NCI-H146 (cell line): ENCODE measurements around the gene ERICH2.
A peak's percentile ranks its signal among the peaks of the same experiment; 100 is the strongest.

ENCODE experiments used
- DNase-seq: peaks from one replicate; lab custom pipeline; 2025; lab: John Stamatoyannopoulos, UW

The ERICH2 gene

DNA sequence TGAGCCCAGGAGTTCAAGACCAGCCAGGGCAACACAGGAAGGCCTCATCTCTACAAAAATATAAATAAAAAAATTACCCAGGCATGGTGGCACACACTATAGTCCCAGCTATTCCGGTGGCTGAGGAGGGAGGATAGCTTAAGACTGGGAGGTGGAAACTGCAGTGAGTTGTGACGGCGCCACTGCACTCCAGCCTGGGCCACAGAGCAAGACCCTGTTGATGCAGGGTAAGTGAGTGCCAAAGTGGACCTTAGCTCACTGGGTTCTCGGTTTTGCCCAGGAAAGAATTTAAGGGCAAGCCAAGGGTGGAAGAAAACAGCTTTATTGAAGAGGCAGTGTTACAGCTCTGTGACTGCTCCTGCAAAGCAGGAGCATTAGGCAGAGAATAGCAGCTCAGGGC, 6.9 kb upstream of the ERICH2 start:
- DNase-seq = no peak

DNA sequence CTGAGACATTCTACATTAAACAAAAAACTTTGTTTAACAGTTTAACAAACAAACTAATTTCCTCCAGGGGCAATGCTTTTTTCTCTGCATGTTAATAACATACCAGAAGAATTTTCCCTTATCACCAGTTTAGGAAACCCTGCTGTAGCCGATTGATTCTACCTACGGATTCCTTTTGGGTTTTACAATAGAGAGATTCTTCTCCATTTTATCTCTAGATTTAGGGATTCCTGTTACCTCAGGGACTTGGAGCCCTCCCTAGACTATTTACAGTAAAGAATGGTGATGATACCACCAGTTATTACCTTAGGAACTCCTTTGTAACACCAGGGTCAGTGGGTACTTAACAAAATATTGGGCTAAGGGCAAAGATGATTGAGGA, 5.3 kb upstream of the ERICH2 start:
- DNase-seq = no peak

DNA sequence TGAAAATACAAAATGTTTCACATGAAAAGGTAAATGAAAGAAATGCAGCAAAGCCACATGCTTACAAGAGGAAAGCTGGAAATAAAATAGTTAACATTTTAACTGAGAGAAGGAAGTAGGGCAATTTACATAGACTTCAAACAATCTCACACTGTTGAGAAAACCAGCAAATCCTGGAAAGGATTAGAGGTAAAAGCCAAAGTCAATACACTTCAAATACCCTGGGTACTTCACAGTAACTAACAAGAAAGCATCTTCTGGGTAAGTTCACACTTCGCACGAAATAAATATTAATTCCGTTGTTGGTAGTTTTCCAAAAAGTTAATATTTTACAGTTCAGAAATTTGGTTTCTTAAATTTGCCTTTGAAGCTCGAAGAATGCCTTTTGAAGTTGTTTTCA, 3.5 kb upstream of the ERICH2 start:
- DNase-seq = no peak

DNA sequence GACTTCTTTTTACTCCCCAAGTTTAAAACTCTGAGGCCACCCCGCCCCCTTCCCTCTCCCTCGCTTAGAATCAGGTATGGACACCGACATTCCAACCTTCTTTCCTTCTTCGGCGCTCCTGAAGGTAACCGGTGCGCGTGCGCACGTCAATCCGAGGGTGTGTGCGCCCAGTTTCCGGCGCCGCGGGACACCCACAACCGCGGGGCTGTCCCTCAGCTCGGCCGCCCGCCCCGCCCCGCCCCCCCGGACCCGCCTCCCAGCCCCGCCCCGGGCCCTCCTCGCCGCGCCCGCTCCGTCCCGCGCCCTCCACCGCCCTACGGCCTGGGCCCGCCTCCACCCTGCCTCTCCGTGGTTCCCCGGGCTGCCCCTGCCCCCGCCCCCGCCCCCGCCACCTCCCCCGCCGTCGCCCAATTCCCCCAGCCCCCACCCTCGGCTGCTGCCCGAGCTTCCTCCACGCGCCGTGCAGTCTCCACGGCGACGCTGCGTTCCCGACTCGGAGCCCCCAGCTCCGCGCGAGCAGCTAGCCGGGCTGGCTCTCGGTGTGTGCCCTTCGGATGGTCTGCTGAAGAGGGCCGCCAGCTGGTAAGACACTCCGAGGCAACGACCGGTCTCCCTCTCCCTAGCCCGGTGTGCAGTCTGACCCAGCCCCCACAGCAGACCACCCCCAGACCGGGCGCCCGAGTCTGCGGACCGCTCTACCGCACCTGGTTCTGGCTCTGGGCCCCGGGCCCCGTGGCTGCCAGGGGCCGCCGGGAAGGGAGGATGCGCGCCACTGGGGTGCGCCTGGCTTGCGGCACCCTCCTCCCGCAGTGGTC, 635 bp downstream of the ERICH2 start:
- DNase-seq = peak; percentile 84

DNA sequence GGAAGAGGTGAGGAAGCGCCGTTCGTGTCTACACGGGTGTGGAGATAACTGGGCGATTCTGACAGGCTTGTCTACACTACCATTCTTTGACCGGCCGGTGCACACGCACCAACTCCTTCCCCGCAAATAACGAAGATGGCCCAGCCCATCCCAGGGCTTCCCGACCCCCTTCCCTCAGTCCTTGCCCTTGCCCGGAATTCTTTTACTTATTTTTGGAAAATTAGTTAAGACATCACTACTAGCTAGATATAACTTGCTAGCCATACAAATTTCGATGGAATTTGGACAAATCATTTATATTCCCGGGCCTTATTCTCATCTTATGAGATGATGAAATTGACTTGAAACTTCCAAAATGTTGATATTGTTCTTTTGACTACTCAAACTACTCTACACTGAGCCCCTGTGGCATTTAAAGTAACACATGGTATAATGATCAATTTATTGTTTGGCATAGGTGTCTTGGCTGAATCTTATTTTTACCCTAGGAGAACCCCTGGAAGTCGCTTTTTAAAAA, 1.3 kb downstream of the ERICH2 start:
- no peak for DNase-seq

DNA sequence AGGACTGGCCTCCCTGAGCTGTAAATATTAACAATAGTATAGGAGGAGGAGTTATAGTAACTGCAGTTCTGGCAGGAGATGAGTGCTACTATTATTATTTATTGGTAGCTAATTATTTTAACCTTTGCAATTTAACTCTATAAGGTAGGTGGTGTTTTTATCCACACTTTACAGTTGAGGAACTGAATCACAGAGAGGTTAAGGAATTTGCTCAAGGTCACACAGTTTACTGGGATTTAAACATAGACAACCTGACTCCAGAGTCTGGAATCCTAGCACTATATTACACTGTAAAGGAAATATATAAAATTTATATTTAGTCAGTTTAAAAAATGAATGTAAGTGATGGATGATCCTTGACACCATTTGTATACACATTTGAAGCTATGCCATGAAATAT, 2.1 kb downstream of the ERICH2 start:
- DNase-seq = no peak

DNA sequence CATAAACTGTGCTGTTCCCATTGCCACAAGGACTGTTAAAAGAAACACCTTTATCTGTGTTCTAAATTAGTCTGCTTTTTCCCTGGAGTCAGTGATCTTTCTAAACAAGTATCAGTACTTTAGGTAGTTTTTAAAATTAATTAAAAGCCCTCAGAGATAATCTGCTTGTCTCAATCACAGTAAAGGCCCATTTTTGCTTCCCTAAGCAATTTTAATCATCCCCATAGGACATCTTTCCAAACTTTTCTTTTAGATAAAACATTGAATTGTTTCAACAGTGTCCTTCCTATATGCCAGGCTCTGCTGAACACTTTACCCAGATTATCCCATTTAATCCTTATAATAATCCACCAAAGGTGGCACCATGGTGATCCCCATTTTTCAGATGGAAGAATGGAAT, 3.9 kb downstream of the ERICH2 start:
- DNase-seq = no peak

DNA sequence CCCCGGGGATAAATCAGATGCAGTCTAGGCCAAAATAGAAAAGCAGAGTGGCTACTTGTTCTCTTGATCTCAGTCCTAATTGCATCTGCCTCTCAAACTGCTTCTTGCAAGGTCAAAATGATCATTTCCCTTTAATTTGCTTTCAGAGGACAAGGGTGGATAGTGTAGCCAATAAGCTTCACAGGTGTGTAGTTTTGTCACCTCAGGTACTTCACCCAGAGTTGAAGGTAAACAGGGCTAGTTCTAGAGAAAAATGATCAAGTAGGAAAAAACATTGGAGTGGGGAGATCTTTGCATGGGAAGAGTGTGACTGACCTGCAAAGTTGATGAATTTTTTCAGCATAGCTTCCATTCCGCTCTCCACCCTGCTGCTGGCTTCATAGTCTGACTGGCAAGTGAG, 8.7 kb downstream of the ERICH2 start:
- no peak for DNase-seq

DNA sequence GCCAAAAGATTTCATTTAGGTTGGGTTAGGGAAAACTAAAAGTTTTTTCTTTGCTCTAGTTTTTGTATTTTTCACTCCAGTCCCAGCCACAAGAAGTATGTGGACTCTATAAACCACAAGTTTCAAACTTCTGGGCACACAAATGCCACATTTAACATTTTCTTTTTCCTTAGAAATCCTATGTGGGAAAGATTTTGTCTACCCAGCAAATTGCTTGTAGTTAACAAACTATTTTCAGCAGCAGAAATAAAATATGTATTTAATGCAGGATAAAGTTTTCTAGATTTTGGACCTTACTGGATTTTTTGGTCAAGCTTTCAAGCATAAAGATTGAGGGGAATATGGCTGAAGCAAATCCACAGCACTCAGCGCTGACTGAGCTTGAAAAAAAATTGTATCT, 9.1 kb downstream of the ERICH2 start:
- DNase-seq = no peak

DNA sequence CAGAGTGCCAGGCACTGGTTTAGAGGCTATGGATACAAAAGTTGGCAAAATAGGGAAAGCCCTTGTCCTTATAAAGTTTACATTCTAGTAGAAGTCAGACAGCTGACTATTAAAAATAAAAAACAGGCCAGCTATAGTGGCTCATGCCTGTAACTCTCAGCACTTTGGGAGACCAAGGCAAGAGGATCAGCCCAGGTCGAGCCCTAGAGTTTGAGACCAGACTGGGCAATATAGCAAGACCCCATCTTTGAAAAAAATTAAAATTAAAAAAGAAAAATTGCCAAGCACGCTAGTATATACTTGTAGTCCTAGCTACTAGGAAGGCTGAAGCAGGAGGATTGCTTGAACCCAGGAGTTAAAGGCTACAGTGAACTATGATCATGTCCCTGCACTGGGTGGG, 12.5 kb downstream of the ERICH2 start:
- DNase-seq = no peak

DNA sequence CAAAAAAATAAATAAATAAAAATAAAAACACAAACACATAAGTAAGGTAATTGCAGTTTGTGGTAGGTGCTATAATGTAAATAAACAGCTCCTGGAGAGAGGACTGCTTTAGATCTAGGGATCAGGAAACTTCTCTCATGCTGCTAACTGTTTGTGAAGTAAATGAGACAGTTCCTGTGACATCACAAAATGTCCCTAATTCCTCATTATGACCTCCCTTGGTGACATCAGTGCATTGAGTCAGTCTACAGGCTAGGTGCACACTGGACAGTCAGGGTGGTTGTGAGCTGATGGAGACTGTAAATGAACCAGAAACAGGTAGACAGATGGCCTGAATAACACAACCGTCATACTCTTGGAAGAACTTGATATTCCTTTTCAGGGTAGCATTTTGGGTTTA, 13.4 kb downstream of the ERICH2 start:
- no peak for DNase-seq

DNA sequence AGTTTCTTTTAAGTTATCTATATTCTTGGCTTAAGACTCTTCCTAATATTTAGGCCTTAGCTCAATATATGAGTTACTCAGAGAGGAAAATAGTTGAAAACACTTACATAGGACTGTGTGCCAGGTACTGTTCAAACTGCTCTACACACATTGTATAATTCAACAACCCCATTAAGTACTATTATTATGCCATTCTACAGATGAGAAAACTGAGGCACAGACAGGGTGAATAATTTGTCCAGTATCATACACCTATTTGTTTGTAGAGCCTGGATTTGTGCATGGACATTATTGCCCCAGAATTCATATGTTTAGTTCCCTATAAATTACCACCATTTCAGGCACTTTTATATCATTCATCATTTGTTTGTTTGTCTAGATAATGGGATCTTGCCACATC, 28.8 kb downstream of the ERICH2 start:
- DNase-seq = no peak

DNA sequence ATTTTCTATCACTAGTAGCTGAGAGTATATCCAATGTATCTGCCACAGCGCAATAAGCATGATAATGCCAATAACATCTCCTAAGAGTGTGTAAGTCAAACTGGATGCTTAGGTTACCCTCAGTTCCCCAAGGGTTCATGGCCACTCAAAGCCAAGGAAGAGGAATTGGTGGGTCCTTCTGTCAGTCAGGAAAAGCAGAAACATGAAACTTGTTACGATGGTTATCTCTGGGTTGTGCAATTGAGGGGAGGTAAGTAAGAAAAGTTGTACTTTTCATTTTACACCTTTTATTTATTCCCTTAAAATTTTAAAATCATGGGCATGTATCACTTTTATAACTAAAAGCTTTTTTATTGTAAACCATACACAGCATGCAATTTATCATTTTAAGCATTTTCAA, 36.4 kb downstream of the ERICH2 start:
- no peak for DNase-seq

DNA sequence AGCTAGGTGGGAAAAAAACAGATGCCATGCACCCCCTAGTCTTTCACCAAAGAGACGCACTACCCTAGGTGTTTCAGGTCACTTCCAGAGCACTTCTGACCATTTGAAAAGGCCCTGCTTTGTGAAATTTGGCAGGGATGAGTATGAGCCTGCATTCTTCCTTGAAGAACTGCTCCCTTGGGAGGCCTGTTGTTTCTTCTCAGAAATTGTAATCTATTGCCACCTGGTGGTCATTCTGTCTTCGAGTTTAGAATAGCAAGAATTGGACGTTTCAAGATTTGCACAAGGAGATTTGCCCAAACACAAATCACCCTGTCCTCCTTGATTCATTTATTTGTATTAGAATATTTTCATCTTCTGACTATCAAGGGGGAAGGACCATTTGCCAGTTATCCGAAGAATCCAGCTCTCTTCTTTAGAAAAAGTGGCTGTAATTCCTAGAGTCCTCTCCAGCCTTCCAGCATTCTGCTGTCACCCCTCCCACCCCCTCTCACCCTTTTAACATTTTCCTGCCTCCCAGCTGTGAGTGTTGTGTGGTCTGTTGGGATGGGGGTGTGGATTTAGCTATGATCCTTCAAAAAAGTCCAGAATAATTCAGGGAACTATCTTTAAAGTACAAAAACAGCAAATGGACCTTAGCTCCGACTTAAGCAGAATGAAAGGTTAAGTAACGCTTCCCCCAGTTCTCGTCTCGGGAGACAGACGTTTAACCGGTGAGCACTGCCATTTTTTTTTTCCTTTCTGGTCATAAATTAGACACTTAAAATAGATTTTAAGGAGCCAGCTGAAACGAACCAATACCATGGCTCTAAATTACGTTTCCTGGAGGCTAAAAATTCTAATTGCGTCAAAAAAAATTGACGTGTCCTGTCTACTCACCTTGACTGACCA, 42.8 kb downstream of the ERICH2 start:
- DNase-seq = peak; percentile 74

DNA sequence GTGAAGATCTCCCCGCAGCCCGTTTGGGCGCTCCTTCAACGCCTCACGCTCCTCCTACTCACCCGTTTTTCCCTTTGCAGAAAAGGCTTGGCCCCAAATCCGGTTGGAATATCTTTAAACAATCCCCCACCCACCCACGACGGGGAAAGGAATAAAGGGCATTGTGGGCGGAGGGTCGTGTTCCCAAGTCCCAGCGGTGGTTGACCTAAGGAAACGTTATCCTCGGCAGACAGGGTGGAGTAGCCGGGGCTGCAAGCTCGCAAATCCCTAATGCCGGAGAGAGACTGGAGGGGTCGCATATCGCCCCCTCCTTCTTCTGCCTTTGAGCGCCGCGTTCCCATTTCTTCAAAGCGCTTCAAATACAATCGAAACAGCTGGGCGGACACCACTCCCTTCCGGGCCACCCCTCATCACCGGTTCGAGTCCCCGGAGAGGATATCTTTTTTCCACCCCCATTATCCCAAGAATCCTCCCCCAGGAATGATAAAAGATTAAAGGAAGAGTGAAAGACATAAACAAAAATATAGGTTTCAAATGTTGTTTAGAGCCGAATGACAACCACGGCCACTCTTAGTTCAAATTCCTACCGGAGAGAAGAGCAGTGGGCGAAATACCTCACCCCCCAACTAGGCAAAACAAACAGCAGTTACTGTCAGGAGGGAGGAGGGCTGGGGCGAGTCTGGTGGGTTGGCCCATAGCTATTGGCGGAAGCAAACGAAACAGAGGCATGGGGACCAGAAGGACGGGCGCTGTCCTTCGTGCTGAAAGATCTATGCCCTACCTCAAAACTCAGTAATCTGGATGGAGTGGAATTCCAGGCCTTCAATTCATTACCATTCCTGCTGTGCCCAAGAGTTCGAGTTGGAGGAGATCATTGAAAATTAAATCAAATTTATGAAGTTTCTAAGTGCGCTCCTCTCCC, 43.7 kb downstream of the ERICH2 start:
- DNase-seq = peak; percentile 21

DNA sequence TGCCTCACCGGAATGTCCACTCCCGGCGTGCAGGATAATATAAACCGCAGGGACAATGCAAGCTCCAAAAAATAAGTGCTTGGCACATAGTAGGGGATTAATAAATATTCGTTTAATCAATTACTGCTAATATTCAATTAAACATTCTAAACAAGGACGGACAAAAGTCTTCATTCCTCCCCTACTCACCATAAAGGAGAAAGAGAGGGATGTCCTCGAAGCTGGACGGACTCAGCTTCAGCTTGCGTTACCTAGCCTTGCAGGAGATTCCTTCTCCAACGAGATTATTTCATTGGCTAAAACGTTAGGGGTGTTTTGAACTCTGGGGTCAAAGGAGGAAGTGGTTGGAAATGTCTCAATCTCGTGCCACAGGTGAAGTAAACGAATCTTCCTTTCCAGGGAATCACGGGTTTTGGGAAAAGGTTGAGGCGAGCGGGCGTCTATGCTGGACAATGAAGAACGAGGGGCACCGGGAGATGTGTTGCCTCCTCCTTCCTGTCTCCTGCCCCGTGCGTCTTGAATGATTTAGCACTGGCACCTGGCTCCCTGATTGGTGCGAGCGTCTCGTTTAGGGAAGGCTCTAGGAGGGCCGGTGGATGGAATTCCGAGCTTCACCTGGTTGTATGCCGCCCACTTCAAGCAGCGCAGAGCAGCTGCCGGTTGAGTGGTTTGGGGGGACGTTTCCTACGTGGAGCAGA, 44.5 kb downstream of the ERICH2 start:
- DNase-seq = peak; percentile 73

DNA sequence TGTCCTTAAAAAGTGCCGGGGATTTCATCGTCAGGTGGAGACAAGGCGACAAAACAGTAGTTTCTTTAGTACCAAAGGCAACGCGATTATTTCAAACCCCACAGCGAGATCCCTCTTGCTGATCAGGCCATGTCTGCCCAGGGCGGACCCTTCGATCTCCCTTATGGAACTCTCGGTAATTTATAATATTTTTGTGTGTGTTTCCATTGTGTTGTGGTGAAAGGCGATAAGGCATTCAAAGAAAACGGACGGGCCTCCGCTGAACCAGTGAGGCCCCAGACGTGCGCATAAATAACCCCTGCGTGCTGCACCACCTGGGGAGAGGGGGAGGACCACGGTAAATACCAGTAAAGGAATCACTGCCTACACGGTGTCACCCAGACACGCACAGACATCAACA, 45.1 kb downstream of the ERICH2 start:
- DNase-seq = no peak

DNA sequence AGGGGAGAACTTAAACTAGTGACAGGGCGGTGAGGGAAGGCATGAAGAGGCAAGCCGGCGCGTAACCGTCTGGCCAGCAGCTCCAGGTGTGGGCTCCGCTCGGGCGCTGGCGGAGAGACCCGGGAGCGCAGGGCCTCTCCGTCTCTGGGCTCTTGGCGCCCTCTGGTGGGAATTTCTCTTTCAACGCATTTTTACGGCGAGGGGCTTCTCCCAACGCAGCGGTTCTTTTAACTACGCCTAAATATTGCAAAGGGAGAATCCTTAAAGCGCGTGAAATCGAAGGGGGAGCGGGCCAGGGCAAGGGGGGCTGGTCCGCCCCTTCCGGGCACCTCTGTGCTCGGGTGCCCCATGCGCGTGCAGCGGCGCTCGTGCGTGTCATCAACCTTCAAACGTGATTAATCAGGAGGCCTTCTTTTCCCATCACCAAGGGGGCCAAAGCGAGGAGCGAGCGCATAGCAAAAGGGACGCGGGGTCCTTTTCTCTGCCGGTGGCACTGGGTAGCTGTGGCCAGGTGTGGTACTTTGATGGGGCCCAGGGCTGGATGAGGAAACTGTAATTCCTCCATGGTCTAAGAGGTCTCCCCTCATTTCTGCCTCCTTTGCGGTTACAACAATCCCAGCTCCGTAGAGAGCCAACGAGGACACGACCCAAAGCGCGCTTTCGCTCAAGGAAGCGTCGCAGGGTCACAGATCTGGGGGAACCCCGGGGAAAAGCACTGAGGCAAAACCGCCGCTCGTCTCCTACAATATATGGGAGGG, 45.7 kb downstream of the ERICH2 start:
- DNase-seq = peak; percentile 75

DNA sequence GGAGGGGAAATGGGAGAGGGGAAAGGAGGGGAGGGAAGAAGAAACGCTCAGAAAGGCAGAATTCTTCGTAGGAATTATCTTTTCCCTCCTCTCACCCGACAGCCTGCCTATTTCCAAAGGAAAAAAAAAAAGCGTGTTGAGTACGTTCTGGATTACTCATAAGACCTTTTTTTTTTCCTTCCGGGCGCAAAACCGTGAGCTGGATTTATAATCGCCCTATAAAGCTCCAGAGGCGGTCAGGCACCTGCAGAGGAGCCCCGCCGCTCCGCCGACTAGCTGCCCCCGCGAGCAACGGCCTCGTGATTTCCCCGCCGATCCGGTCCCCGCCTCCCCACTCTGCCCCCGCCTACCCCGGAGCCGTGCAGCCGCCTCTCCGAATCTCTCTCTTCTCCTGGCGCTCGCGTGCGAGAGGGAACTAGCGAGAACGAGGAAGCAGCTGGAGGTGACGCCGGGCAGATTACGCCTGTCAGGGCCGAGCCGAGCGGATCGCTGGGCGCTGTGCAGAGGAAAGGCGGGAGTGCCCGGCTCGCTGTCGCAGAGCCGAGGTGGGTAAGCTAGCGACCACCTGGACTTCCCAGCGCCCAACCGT, 46.4 kb downstream of the ERICH2 start, which contains the start of gene GAD1:
TSS of gene GAD1 (plus strand) at position 384 of the 589 bp plus-strand sequence. CDS start 1,705 bp downstream, outside the sequence.
- peak; percentile 86 for DNase-seq
